GM19397 (cell line): Measurements from ENCODE around the gene FOXP1.

Experiments
- ATAC-seq: cut with Tn5 transposase; IDR thresholded peaks from one replicate; pipeline ENCODE4 v1.9.1; 2021; ENCODE audit warnings: mild to moderate bottlenecking, moderate library complexity; ENCODE audit not compliant: unreplicated experiment

Gene FOXP1

GRCh38 chr3:71384837-71385716 lies 198.5 kb downstream of the FOXP1 start:
- ATAC-seq = no peak

GRCh38 chr3:71384388-71384787 lies 199.1 kb downstream of the FOXP1 start:
- no peak for ATAC-seq

GRCh38 chr3:71380096-71380495 lies 203.4 kb downstream of the FOXP1 start:
- ATAC-seq = no peak

GRCh38 chr3:71378509-71378908 lies 205.0 kb downstream of the FOXP1 start:
- no peak for ATAC-seq

GRCh38 chr3:71376911-71377310 lies 206.6 kb downstream of the FOXP1 start:
- ATAC-seq = no peak

GRCh38 chr3:71376503-71376902 lies 207.0 kb downstream of the FOXP1 start:
- ATAC-seq = no peak

GRCh38 chr3:71374582-71374981 lies 208.9 kb downstream of the FOXP1 start:
- ATAC-seq = no peak

- no peak for ATAC-seq
These were observed 210.5 kb downstream of the FOXP1 start for GRCh38 chr3:71372911-71373637.

- ATAC-seq = no peak
These were observed 211.2 kb downstream of the FOXP1 start for GRCh38 chr3:71372241-71372768.

GRCh38 chr3:71371282-71371681 lies 212.2 kb downstream of the FOXP1 start:
- ATAC-seq = no peak

GRCh38 chr3:71370467-71370866 lies 213.1 kb downstream of the FOXP1 start:
- no peak for ATAC-seq

GRCh38 chr3:71369701-71370391 lies 213.7 kb downstream of the FOXP1 start:
- ATAC-seq = no peak

- no peak for ATAC-seq
These were observed 216.4 kb downstream of the FOXP1 start for GRCh38 chr3:71366988-71367604.

- ATAC-seq = no peak
These were observed 222.1 kb downstream of the FOXP1 start for GRCh38 chr3:71361334-71361890.

GRCh38 chr3:71360764-71361163 lies 222.8 kb downstream of the FOXP1 start:
- ATAC-seq = peak; percentile 80

- ATAC-seq = peak; percentile 29
These were observed 223.3 kb downstream of the FOXP1 start for GRCh38 chr3:71360180-71360579.

GRCh38 chr3:71358243-71358642 lies 225.3 kb downstream of the FOXP1 start:
- ATAC-seq = no peak

GRCh38 chr3:71356265-71356664 lies 227.3 kb downstream of the FOXP1 start:
- ATAC-seq = no peak

- ATAC-seq = no peak
These were observed 227.7 kb downstream of the FOXP1 start for GRCh38 chr3:71355862-71356261.

- no peak for ATAC-seq
These were observed 228.5 kb downstream of the FOXP1 start for GRCh38 chr3:71355037-71355436.
